KOPT-K1 (cell line): Measurements from ENCODE around the gene USP20.

ENCODE experiments used
- H3K27ac ChIP-seq: fragments of 200-600 bp; sonication (generic); 2 replicates; pipeline ENCODE4 v1.5.1; 2016; ENCODE audit warnings: antibody characterized with exemption, mild to moderate bottlenecking, low read depth, low read length; ENCODE audit not compliant: poor library complexity, severe bottlenecking
- H3K36me3 ChIP-seq: fragments of 200-600 bp; sonication (generic); 2 replicates; pipeline ENCODE4 v1.5.1; 2017; ENCODE audit warnings: antibody characterized with exemption, mild to moderate bottlenecking, low read length, moderate library complexity; ENCODE audit not compliant: insufficient read depth
- H3K9me3 ChIP-seq: fragments of 200-600 bp; sonication (generic); 2 replicates; pipeline ENCODE4 v1.5.1; 2017; ENCODE audit warnings: antibody characterized with exemption, low read length, mild to moderate bottlenecking; ENCODE audit not compliant: insufficient read depth, poor library complexity, severe bottlenecking

The USP20 gene

DNA sequence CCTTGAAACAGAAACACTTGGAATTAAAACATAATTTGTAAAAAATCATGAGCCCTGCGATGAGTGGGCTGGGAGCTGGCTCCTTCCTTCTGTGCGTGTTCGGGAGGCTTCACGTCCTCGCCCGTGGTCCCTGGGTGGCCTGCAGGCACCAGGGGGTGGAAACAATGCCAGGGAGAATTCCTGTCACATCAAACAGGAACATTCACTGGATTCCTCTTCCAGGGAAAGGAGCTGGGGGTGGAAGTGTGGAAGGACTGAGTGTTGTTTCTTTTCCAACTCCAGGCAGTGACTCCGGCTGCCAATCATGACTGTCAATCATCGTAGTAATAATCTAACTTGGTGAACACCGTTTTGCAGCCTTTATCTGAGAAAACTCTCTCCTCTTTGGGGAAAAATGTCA lies 21.6 kb upstream of the USP20 start:
- Histone ChIP-seq H3K36me3 (peaks cover 100% of the 10 kb centered on the region), H3K9me3 (no peaks in the 10 kb centered on the region), H3K27ac (no peak overlapping the region)

DNA sequence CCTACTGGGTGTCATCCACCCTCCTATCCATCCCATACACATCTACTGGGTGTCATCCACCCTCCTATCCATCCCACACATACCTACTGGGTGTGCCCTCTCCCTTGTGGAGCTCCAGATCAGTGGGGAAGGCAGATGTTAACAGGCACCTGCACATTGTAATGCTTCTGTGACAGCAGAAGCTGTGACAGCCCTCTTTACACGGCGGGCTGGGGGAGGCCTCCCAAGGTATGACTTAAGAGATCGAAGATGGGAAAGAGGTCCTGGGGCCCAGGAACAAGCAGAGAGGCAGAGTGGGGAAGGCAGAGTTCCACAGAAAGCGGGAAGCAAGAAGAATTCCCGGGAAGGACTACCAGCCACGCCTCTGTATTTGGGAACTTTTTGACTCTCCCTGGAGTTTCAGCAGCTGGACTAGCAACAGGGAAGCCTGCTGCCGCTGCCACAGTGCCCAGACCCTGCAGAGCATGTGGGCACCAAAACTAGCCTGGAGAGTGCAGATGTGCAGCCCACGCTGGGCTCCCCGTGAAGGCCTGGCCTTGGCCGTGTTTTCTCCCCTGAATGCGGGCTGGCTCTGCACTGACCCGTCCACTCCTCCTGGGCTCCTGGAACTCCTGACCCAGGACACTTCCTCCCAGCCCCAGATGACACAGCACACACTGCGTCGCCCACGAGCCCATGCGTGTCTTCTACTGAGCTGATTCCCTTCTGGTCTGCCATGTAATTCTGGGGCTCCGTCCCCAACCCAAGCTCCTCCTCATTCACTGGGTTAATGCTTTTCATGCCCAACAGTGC lies 20.6 kb upstream of the USP20 start:
- Histone ChIP-seq H3K36me3 (peaks cover 100% of the 10 kb centered on the region), H3K27ac (no peak overlapping the region), H3K9me3 (no peaks in the 10 kb centered on the region)

DNA sequence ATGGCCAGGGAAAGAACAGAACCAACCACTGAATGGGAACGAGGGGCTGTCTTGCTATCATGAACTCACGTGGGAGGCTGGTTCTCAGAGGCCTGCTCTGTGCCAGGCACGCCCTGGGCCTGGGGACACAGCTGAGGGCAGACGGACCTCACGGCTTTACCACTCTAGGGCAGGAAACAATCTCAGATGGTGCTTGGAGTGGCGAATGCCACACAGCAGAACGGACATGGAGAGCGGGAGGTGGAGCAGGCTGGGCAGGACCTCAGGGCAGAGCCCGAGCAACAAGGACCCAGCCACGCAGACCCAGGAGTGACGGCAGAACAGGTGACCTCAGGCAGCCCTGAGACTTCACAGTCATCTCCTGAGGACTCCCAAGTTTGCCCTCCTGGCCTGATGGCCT lies 20.0 kb upstream of the USP20 start:
- Histone ChIP-seq H3K36me3 (peaks cover 98% of the 10 kb centered on the region), H3K27ac (no peak overlapping the region), H3K9me3 (no peaks in the 10 kb centered on the region)

DNA sequence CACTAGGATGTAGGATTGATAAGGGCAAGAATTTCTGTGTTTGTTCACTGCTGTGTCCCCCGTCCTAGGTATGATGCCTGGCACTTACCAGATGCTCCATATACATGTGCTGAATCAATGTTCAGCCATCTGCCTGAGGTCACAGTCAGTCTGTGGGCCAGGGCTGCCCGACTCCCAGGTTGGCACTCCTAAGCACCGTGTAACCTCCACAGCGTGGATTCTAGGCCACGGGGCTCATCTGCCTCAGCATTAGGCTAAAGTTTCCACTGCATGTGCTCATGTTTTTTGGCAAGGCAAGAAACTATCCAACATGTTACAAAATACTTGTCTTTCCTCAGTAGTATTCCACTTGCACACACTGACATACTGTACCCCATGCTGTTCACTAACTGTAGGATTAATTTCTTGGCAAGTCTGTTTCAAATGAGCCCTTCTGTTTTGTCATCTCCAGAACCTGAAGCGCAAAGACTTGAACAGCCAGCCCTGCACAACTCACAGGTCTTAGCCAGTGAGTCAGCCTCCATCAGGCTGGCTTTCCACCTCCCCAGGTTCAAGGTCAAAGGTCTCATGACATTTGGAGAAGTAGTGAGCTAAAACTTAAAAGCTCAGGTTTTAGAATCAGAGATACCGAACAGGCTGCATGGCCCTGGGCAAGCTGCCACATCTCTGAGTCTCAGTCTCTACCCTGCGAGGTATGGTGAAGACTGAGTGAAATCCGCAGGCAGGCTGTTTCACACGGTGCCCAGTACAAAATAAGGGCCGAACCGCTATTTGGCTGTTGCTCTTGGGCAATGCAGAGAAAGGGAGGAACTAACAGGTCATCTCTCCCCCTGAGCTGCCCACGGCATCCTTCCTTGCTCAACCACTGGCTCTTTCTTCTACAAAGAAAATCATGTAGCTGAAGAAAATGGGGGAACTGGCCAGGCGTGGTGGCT lies 18.5 kb upstream of the USP20 start:
- no peak overlapping the region for H3K27ac ChIP-seq

DNA sequence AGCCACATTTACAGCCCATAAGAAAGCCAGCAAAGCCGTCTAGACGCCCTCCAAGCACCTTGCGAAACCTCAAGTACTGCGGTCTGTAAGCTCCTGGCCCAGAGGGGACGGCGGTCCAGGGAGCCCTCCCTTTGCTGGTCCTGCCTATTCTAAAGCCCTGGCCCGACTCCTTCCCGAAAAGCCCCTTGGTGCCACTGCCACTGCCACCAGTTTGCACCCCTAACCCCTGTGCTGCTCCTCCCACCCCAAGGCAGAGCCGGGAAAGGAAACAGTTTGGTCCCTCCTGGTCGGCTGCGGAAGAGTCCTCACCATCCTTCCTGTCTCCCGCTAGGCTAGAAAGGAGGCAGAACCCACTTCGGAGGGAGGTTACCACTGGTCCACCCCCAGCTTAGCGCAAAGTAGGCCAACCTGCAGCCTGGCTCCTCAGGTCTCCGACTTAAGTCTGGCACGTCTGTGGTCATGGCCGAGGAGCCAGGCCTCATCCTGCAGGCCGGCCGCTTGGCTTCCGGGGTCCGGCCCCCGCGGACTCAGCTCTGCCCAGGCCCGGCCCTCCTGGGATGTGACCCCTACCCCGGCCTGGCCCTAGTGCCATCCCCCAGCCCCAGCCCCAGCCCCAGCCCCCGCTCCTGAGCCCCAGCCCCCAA lies 12.2 kb upstream of the USP20 start:
- Histone ChIP-seq H3K36me3 (peaks cover 64% of the 10 kb centered on the region), H3K9me3 (no peaks in the 10 kb centered on the region), H3K27ac (peak overlapping the region; percentile 85)

More for the DNA sequence above, 18.5 kb upstream of the USP20 start:
- Histone ChIP-seq H3K36me3 (peaks cover 98% of the 10 kb centered on the region), H3K9me3 (no peaks in the 10 kb centered on the region)

DNA sequence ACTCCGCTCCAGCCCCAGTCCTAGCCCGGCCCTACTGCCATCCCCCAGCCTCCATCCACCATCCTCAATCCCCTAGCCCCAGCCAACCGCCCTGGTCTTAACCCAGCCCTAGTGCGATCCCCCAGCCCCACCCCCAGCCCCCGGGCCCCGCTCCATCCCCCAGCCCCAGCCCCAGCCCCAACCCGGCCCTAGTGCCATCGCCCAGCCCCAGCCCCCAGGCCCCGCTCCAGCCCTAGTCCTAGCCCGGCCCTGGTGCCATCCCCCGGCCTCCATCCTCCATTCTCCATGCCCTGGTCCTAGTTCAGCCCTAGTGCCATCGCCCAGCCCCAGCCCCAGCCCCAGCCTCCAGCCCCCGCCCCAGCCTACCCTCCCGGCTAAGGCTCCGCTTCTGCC lies 11.7 kb upstream of the USP20 start:
- H3K36me3 ChIP-seq, result peaks cover 64% of the 10 kb centered on the region
- H3K27ac ChIP-seq, result peak overlapping the region; percentile 85
- no peaks in the 10 kb centered on the region for H3K9me3 ChIP-seq

DNA sequence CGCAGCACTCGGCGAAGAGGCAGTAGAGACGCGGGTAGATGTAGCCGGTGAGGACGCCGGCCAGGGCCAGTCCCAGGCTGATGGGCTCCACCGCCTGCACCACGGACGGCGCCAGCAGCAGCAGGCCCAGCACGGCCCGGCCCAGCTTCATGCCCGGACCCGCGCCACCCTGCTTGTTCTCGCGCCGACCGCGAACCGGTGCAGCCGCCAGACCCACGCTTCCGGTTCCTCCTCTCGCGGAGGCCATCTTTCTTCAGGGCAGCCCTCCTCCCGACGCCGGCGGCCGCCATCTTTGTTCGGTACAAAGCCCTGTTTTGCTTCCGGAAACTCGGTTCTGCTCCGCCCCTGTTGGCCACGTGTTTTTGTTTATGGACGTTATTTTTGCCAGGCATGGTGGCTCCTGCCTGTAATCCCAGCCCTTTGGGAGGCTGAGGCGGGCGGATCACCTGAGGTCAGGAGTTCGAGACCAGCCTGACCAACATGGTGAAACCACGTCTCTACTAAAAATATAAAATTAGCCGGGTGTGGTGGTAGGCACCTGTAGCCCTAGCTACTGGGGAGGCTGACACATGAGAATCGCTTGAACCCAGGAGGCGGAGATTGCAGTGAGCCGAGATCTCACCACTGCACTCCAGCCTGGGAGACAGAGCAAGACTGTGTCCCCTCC lies 11.2 kb upstream of the USP20 start, which contains the start of gene TOR1A:
Gene TOR1A (minus strand): TSS at position 202 of the 667 bp plus-strand sequence. CDS start 51 bp downstream, at position 151.
- Histone ChIP-seq H3K9me3 (no peaks in the 10 kb centered on the region), H3K27ac (peak within 1 kb of the TSS; percentile 85), H3K36me3 (peaks cover 64% of the 10 kb centered on the region)

DNA sequence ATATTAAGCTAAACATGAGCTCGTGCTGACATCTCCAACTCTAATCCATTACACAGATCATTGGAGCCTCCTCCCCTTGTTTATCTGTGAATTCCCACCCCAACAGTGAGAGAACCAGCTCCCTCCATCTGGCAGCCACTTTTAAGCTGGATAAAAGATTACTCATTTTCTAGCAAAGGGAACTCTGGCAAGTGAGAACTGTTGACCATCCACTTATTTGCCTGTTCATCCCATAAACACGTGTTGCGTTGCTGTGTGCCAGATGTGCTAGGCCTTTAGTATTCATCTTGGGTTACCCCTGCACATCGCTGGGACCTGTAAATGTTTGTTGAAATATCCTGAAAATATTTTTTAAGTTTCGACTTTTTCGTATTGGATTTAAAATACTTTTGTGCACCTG lies 8.9 kb upstream of the USP20 start:
- Histone ChIP-seq H3K36me3 (peaks cover 66% of the 10 kb centered on the region), H3K9me3 (no peaks in the 10 kb centered on the region), H3K27ac (no peak overlapping the region)

DNA sequence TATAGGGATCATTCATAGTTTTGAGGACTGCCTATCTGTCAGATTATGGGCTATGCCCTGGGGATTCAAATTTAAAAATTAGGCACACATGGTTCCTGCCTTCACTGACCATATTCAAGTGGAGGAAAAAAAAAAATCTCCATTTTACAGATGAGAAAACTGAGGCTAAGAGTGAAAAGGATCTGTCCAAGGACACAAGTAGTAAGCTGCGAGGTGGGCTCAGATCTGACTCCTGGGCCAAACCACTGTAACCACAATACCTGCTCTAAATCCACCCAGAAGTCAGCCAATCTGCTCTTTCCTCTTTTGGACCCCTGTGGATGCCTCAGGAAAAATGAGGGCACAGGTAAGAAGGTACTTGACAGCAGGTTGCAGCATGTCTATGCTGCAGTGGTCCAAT lies 8.5 kb upstream of the USP20 start:
- H3K36me3 ChIP-seq, result peaks cover 66% of the 10 kb centered on the region
- H3K9me3 ChIP-seq, result no peaks in the 10 kb centered on the region
- H3K27ac ChIP-seq, result no peak overlapping the region

DNA sequence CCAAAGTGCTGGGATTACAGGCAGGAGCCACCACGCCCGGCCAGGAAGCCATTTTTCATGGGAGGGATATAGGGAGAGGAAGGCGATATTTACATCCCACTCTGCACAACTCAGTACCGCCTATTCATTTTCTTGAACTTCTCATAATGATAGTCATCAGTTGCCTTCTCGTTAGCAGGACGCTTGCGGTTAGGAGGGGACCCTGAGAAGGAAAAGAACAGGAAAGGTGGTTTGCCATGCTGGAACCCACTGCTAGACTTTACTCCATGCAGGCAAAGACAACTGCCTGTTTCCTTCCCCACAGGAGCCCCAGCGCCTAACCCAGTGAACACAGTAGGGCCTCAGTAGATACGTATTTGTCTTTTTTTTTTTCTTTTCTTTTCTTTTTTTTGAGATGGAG lies 7.2 kb upstream of the USP20 start:
- Histone ChIP-seq H3K27ac (no peak overlapping the region), H3K36me3 (peaks cover 67% of the 10 kb centered on the region), H3K9me3 (no peaks in the 10 kb centered on the region)

DNA sequence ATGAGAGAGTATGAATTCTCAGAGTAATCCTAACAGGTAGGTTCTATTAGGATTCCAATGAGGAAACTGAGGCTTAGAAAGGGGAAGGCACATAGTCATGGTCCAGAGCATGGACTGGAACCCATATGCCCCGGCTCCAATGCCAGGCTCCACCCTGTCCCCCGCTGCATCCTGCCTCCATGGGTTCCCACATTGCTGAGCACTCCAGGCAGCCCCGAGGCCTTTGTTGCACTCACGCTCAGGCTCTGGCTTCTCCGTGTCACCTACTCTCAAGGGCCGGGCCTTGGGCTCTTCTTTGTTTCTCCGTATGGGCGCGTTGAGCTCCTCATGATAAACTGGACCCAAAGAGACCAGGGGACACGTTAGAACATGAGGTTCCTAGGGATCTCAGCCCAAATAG lies 6.3 kb upstream of the USP20 start:
- Histone ChIP-seq H3K36me3 (peaks cover 76% of the 10 kb centered on the region), H3K9me3 (no peaks in the 10 kb centered on the region)

DNA sequence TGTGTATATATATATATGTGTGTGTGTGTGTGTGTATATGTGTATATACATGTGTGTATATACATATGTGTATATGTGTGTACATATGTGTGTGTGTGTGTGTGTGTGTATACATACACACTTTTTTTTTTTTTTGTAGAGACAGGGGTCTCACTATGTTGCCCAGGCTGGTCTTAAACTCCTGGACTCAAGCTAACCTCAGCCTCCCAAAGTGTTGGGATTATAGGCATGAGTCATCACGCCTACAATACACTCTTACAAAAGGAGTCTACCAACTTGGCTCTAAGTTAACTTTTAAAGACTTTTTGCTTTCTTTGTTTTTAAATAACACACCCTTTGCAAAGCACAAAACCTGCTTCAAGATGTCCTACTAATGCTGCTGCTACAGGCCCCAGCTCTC lies 2.3 kb upstream of the USP20 start:
- no peaks in the 10 kb centered on the region for H3K9me3 ChIP-seq
- H3K36me3 ChIP-seq, result peaks cover 72% of the 10 kb centered on the region

More for the DNA sequence above, 6.3 kb upstream of the USP20 start:
- H3K27ac ChIP-seq, result no peak overlapping the region

DNA sequence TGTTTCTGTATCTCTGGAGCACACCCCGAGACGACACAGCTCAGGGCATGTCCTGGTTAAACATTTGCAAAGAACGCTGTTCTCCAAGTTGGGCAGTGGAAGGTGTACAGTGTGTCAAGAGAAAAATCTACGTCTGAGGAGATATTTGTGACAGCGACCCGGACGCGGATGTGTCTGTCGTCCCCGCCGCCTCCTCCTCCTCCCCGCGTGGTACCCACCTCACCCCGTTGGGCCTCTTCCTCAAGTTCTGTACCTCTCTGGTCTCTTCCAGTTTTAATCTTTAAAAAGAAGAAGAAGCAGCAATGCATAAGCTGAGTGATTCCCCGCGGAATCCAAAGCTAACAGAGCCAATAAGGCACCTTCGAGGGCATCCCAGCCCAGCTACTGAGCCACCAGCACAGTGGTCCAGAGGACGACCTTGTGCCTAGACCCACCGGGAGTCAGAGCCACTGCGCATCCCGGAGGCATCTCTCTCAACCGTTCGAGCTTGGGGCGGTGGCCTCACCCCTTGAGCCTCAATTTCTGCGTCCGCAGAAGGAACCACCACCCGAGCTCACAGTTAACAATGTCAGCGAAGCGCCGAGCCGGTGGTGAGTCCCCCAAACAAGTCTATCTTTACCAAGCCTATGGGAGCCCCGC lies 650 bp upstream of the USP20 start:
- Histone ChIP-seq H3K9me3 (no peaks in the 10 kb centered on the region), H3K27ac (peak overlapping the region; percentile 89), H3K36me3 (peaks cover 64% of the 10 kb centered on the region)

More for the DNA sequence above, 2.3 kb upstream of the USP20 start:
- H3K27ac ChIP-seq, result no peak overlapping the region

DNA sequence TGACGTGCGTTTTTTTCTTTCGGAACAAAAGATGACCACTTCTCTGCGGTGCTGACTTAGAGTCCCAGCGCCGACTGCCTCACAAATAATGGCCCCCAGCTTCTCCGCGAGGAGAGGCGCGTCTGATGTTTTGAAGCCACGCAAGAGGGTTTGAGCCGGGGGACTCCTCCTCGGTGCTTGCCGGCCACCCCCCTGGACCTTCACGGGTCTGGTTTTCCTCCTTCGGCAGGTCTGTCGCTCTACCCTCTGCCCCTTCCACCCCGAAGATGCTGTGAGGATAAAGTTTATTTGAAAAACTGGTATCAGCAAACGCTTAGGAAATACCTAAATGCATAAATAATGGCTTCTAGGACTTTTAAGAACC lies 584 bp downstream of the USP20 start:
- Histone ChIP-seq H3K27ac (peak overlapping the region; percentile 89), H3K9me3 (no peaks in the 10 kb centered on the region), H3K36me3 (peaks cover 52% of the 10 kb centered on the region)
